H1 (cell line): ENCODE data around the gene UBP1. TPM values are rescaled to one million over a fixed set of nuclear protein-coding genes. Genes with fewer than 3 reads are reported as not detected.

Source experiments
- CTCF ChIA-PET: fragments of 300-600 bp; sonication (Branson Sonifier 250); formaldehyde crosslinking; loops from one replicate; lab custom pipeline; 2021; ENCODE audit not compliant: partially characterized antibody; lab: Charles Lee
- POLR2A ChIA-PET: fragments of 300-600 bp; sonication (Branson Sonifier 250); formaldehyde crosslinking; loops from one replicate; lab custom pipeline; 2021; ENCODE audit warnings: inconsistent platforms; ENCODE audit not compliant: partially characterized antibody; lab: Charles Lee
- DNase-seq, 2 experiments: peaks; one replicate each; pipeline versions ENCODE4 v3.0.0 to v3.0.0-alpha.2; 2010 to 2022; ENCODE audit warnings: low spot score in 2 of 2, low read depth in 1 of 2, mixed read lengths in 1 of 2
- FAIRE-seq: peaks from 2 replicates; lab custom pipeline; 2011; peaks lifted over from hg19 to GRCh38; lab: Jason Lieb, UNC
- H2AFZ ChIP-seq: 2 replicates; pipeline ENCODE4 v1.8.1; 2012; ENCODE audit warnings: low read length, inconsistent platforms
- H2AK5ac ChIP-seq: 2 replicates; pipeline ENCODE4 v1.6.1; 2013; ENCODE audit warnings: low read depth, low read length
- H2BK120ac ChIP-seq: replicated peaks from 2 replicates; pipeline ENCODE3; 2013; ENCODE audit warnings: low read depth, low read length, inconsistent platforms
- H2BK12ac ChIP-seq: 2 replicates; pipeline ENCODE4 v1.6.1; 2013; ENCODE audit warnings: low read depth, low read length
- H2BK15ac ChIP-seq: 2 replicates; pipeline ENCODE4 v1.6.1; 2013; ENCODE audit warnings: low read length
- H2BK20ac ChIP-seq: 2 replicates; pipeline ENCODE4 v1.6.1; 2013; ENCODE audit warnings: low read length
- H2BK5ac ChIP-seq: 2 replicates; pipeline ENCODE4 v1.6.1; 2013; ENCODE audit warnings: low read depth, low read length
- H3K14ac ChIP-seq: 2 replicates; pipeline ENCODE4 v1.6.1; 2013; ENCODE audit warnings: inconsistent platforms; ENCODE audit not compliant: insufficient read length
- H3K18ac ChIP-seq: 2 replicates; pipeline ENCODE4 v1.6.1; 2013; ENCODE audit warnings: low read length; ENCODE audit errors: extremely low read depth
- H3K23ac ChIP-seq: 2 replicates; pipeline ENCODE4 v1.6.1; 2013; ENCODE audit warnings: inconsistent platforms; ENCODE audit not compliant: insufficient read length
- H3K23me2 ChIP-seq: 2 replicates; pipeline ENCODE4 v1.6.1; 2013; ENCODE audit warnings: low read depth, low read length
- H3K27ac ChIP-seq: 2 replicates; pipeline ENCODE4 v1.6.1; 2011; ENCODE audit warnings: low read depth, low read length, inconsistent platforms
- H3K27me3 ChIP-seq, 4 experiments: replicated peaks in 1 of 4; 1 replicate in 1 of 4; 2 replicates in 3 of 4; pipeline versions ENCODE4 v1.6.1 to v1.8.1; 2011 to 2013; ENCODE audit warnings: low read length in 3 of 4, mild to moderate bottlenecking in 3 of 4, inconsistent platforms in 2 of 4, mixed read lengths in 2 of 4, moderate library complexity in 1 of 4; ENCODE audit not compliant: control insufficient read depth in 3 of 4, insufficient read depth in 3 of 4; ENCODE audit errors: extremely low read depth in 1 of 4
- H3K36me3 ChIP-seq, 4 experiments: 2 replicates each; pipeline versions ENCODE4 v1.6.1 to v1.8.1; 2011 to 2013; ENCODE audit warnings: mild to moderate bottlenecking in 4 of 4, low read length in 3 of 4, moderate library complexity in 2 of 4, control low read depth in 1 of 4, inconsistent platforms in 1 of 4; ENCODE audit not compliant: insufficient read depth in 4 of 4, control insufficient read depth in 2 of 4
- H3K4ac ChIP-seq: replicated peaks from 2 replicates; pipeline ENCODE3; 2013; ENCODE audit warnings: low read length, low read depth, mixed read lengths, inconsistent platforms; ENCODE audit not compliant: insufficient read length
- H3K4me1 ChIP-seq, 4 experiments: replicated peaks in 1 of 4; 1 replicate in 1 of 4; 2 replicates in 3 of 4; pipeline versions ENCODE4 v1.6.1 to v1.8.1; 2011 to 2013; ENCODE audit warnings: low read length in 3 of 4, inconsistent platforms in 2 of 4, mixed read lengths in 1 of 4; ENCODE audit not compliant: insufficient read depth in 4 of 4, control insufficient read depth in 3 of 4
- H3K4me2 ChIP-seq, 2 experiments: 2 replicates each; pipeline versions ENCODE4 v1.6.1 to v1.8.1; 2011 to 2013; ENCODE audit warnings: low read depth in 2 of 2, low read length in 2 of 2, control low read depth in 1 of 2, inconsistent platforms in 1 of 2, mild to moderate bottlenecking in 1 of 2; ENCODE audit not compliant: insufficient read depth in 1 of 2
- H3K4me3 ChIP-seq, 4 experiments: fragments of 200-600, 300-600 bp in 1 of 4; sonication (generic), shearing (Covaris generic), sonication (Bioruptor Twin) in 1 of 4; 2 replicates each; pipeline versions ENCODE4 v1.5.1 to v1.8.1; 2011 to 2016; ENCODE audit warnings: low read length in 4 of 4, low read depth in 3 of 4, control low read depth in 2 of 4, inconsistent platforms in 2 of 4, mild to moderate bottlenecking in 2 of 4, mixed read lengths in 1 of 4, moderate library complexity in 1 of 4; ENCODE audit not compliant: insufficient read depth in 2 of 4; ENCODE audit errors: extremely low read depth in 1 of 4
- H3K56ac ChIP-seq: replicated peaks from 2 replicates; pipeline ENCODE3; 2013; ENCODE audit warnings: low read depth, mild to moderate bottlenecking, mixed read lengths, low read length, inconsistent platforms; ENCODE audit not compliant: insufficient read length
- H3K79me1 ChIP-seq: 2 replicates; pipeline ENCODE4 v1.6.1; 2013; ENCODE audit warnings: low read depth, low read length, control low read depth
- H3K79me2 ChIP-seq, 2 experiments: 2 replicates each; pipeline versions ENCODE4 v1.6.1 to v1.8.1; 2012 to 2013; ENCODE audit warnings: low read length in 2 of 2, mild to moderate bottlenecking in 2 of 2, inconsistent platforms in 1 of 2; ENCODE audit not compliant: insufficient read depth in 2 of 2, control insufficient read depth in 1 of 2
- H3K9ac ChIP-seq, 4 experiments: replicated peaks in 1 of 4; 1 replicate in 1 of 4; 2 replicates in 3 of 4; pipeline versions ENCODE4 v1.6.1 to v1.8.1; 2011 to 2013; ENCODE audit warnings: low read depth in 3 of 4, low read length in 3 of 4, control low read depth in 2 of 4, mild to moderate bottlenecking in 2 of 4, moderate library complexity in 2 of 4, inconsistent platforms in 1 of 4; ENCODE audit errors: extremely low read depth in 1 of 4
- H3K9me3 ChIP-seq, 2 experiments: 2 replicates each; pipeline versions ENCODE4 v1.6.1 to v1.8.1; 2012 to 2013; ENCODE audit warnings: mild to moderate bottlenecking in 2 of 2, moderate library complexity in 2 of 2, control low read depth in 1 of 2, inconsistent platforms in 1 of 2, low read depth in 1 of 2, low read length in 1 of 2, mixed read lengths in 1 of 2; ENCODE audit not compliant: insufficient read depth in 2 of 2
- H4K20me1 ChIP-seq, 2 experiments: replicated peaks in 1 of 2; 2 replicates each; pipeline versions ENCODE3 to v1.8.1; 2011 to 2013; ENCODE audit warnings: inconsistent platforms in 2 of 2, low read length in 2 of 2, mild to moderate bottlenecking in 1 of 2; ENCODE audit not compliant: insufficient read depth in 2 of 2, control insufficient read depth in 1 of 2
- H4K5ac ChIP-seq: 2 replicates; pipeline ENCODE4 v1.6.1; 2013; ENCODE audit warnings: low read length, low read depth, mixed read lengths, inconsistent platforms; ENCODE audit not compliant: insufficient read length
- H4K8ac ChIP-seq: 2 replicates; pipeline ENCODE4 v1.8.0; 2013; ENCODE audit warnings: mild to moderate bottlenecking, moderate library complexity, low read length, inconsistent platforms; ENCODE audit not compliant: insufficient read depth; ENCODE audit errors: extremely low read depth
- H4K91ac ChIP-seq: replicated peaks from 2 replicates; pipeline ENCODE3; 2013; ENCODE audit warnings: low read length, mixed read lengths, inconsistent platforms; ENCODE audit not compliant: insufficient read length
- KDM5A ChIP-seq: fragments of 200-600 bp; IDR thresholded peaks from 2 replicates; pipeline ENCODE4 v1.7.1; 2012; ENCODE audit warnings: mild to moderate bottlenecking, low read length, inconsistent platforms, mixed read lengths
- POLR2A ChIP-seq, 2 experiments: IDR thresholded peaks; 1 replicate in 1 of 2; 2 replicates in 1 of 2; pipeline ENCODE4 v1.6.1; 2011; ENCODE audit warnings: low read depth in 2 of 2, low read length in 2 of 2, mild to moderate bottlenecking in 2 of 2; ENCODE audit errors: control extremely low read depth in 1 of 2
- POLR2AphosphoS5 ChIP-seq: IDR thresholded peaks from 2 replicates; pipeline ENCODE4 v1.6.1; 2011; ENCODE audit warnings: low read depth, low read length
- WGBS, 2 experiments: shearing (Covaris generic) in 1 of 2; methylation state at CpG; one replicate each; pipeline versions ENCODE4 v1.1.6 to v1.1.7; 2013 to 2015; ENCODE audit warnings: low lambda C conversion rate in 2 of 2, mixed read lengths in 2 of 2, inconsistent platforms in 1 of 2, low coverage in 1 of 2, missing lambda C conversion rate in 1 of 2; ENCODE audit not compliant: insufficient replicate concordance in 2 of 2, insufficient coverage in 1 of 2, insufficient read length in 1 of 2; ENCODE audit errors: extremely low coverage in 1 of 2, missing lambda C conversion rate in 1 of 2; 5-methylcytosine and 5-hydroxymethylcytosine counted together
- polyA plus RNA-seq, 7 experiments: library from polyadenylated mRNA; depleted of rRNA in 3 of 7; stranded (reverse) in 5 of 7; unstranded in 2 of 7; fragments of >200 nt in 5 of 7; fragments of 200-250 nt in 2 of 7; gene quantifications; 1 replicate in 5 of 7; 2 replicates in 1 of 7; 4 replicates in 1 of 7; pipeline versions ENCODE4 v1.2.1 to v1.2.3, GENCODE V29; 2011 to 2013; ENCODE audit warnings: missing spikeins in 2 of 7, mixed read lengths in 2 of 7
- total RNA-seq: library from RNA; stranded (reverse); fragmentation: NEBNext Ultra II Directional; extraction: Animal tissue kit (Norgen Biotek cat#: 25700); gene quantifications from 2 replicates; pipeline ENCODE4 v1.2.1, GENCODE V29; 2021

Gene UBP1
- total and polyA plus RNA-seq, 2 of the 8 experiments (the other 6 are each of a cell fraction or from before 2014, with no cell fraction given) = 47.3 to 71.9 TPM

- POLR2A ChIA-PET = interaction anchor here (0.9 to 1.4 kb wide), 3 partner anchors 10 to 54 kb away, joined by 3 read pairs; partner anchors contain the start of gene UBP1
- no peak overlapping the region for H2BK5ac ChIP-seq
- CTCF ChIA-PET = interaction anchor here (1.1 to 5.7 kb wide), 6 partner anchors 9 to 402 kb away, joined by 3 to 24 read pairs (median 6); no protein-coding TSS in a partner anchor
- peak; percentile 59 for TF ChIP-seq POLR2AphosphoS5
- TF ChIP-seq KDM5A = no peak
- TF ChIP-seq POLR2A (IDR thresholded peaks at IDR 0.05; ENCODE audit: control extremely low read depth in 1 of 2, low read depth in 2 of 2, low read length in 2 of 2) = peak in 1 of 2 experiments; percentile 37; a peak in 1 of 3 replicates
These were observed 54.8 kb downstream of the UBP1 start for GRCh38 chr3:33385423-33385822.

More at GRCh38 chr3:33385423-33385822, 54.8 kb downstream of the UBP1 start:
- no peaks in the 10 kb centered on the region for H3K9me3 ChIP-seq
- WGBS, 2 experiments = 95% methylated on average over 5 of the region's 5 CpGs; no CpG with 5 or more reads in 1 of the 2 experiments
- no peak for DNase-seq
- no peak overlapping the region for H3K4ac ChIP-seq
- no peaks in the 10 kb centered on the region; a peak in 1 of 7 replicates for H3K4me1 ChIP-seq
- H3K79me1 ChIP-seq = peaks cover 2% of the 10 kb centered on the region; the same call in 1 of the 2 replicates
- no peaks in the 10 kb centered on the region for H3K23me2 ChIP-seq
- no peak overlapping the region for H4K91ac ChIP-seq
- peaks cover 7 to 36% (median 18%) of the 10 kb centered on the region in 4 experiments; a peak in 7 of 8 replicates for H3K36me3 ChIP-seq
- no peak overlapping the region for H2BK120ac ChIP-seq
- no peak overlapping the region for H3K14ac ChIP-seq
- H3K9ac ChIP-seq = no peak overlapping the region
- no peak overlapping the region for H3K23ac ChIP-seq
- no peak overlapping the region for H4K5ac ChIP-seq
- H4K8ac ChIP-seq = no peak overlapping the region
- no peaks in the 10 kb centered on the region for H3K27me3 ChIP-seq
- no peak for FAIRE-seq
- H4K20me1 ChIP-seq = peaks cover 0 to 3% of the 10 kb centered on the region in 2 experiments
- no peak overlapping the region for H3K27ac ChIP-seq
- H2BK20ac ChIP-seq = no peak overlapping the region
- no peak overlapping the region for H3K4me2 ChIP-seq
- no peak overlapping the region for H3K56ac ChIP-seq
- H2AFZ ChIP-seq = no peak overlapping the region
- no peak overlapping the region for H2AK5ac ChIP-seq
- no peak overlapping the region for H3K4me3 ChIP-seq
- H3K18ac ChIP-seq = no peak overlapping the region
- H3K79me2 ChIP-seq = no peaks in the 10 kb centered on the region
- H2BK12ac ChIP-seq = no peak overlapping the region
- no peak overlapping the region for H2BK15ac ChIP-seq
